ENCODE measurements around the gene MVB12B.

Gene MVB12B

GRCh38 chr9:126450668-126451205, 124.1 kb downstream of the MVB12B start:
- FAIRE-seq (no peak), DNase-seq (ENCODE audit: low spot score) (no peak)

GRCh38 chr9:126451316-126451885, 124.8 kb downstream of the MVB12B start:
- no peak for DNase-seq (ENCODE audit: low spot score)
- no peak for FAIRE-seq

GRCh38 chr9:126452106-126452505, 125.5 kb downstream of the MVB12B start:
- no peak for DNase-seq (ENCODE audit: low spot score)
- no peak for FAIRE-seq

- no peak for DNase-seq (ENCODE audit: low spot score)
- FAIRE-seq = no peak
These were observed 126.7 kb downstream of the MVB12B start for GRCh38 chr9:126453156-126453963.

GRCh38 chr9:126454215-126454614, 127.6 kb downstream of the MVB12B start:
- DNase-seq (ENCODE audit: low spot score) (no peak), FAIRE-seq (no peak)

- no peak for FAIRE-seq
These were observed 128.2 kb downstream of the MVB12B start for GRCh38 chr9:126454795-126455194.

GRCh38 chr9:126456441-126457174, 130.0 kb downstream of the MVB12B start:
- DNase-seq (ENCODE audit: low spot score) (no peak), FAIRE-seq (no peak)

More at GRCh38 chr9:126454795-126455194, 128.2 kb downstream of the MVB12B start:
- no peak for DNase-seq (ENCODE audit: low spot score)

- DNase-seq (ENCODE audit: low spot score) = no peak
- no peak for FAIRE-seq
These were observed 130.5 kb downstream of the MVB12B start for GRCh38 chr9:126457175-126457547.

GRCh38 chr9:126457890-126458289, 131.3 kb downstream of the MVB12B start:
- no peak for DNase-seq (ENCODE audit: low spot score)

GRCh38 chr9:126459126-126459525, 132.5 kb downstream of the MVB12B start:
- no peak for FAIRE-seq
- DNase-seq (ENCODE audit: low spot score) = no peak

More at GRCh38 chr9:126457890-126458289, 131.3 kb downstream of the MVB12B start:
- no peak for FAIRE-seq

GRCh38 chr9:126459546-126459945, 132.9 kb downstream of the MVB12B start:
- DNase-seq (ENCODE audit: low spot score) = no peak
- no peak for FAIRE-seq

- FAIRE-seq (no peak), DNase-seq (ENCODE audit: low spot score) (no peak)
These were observed 133.6 kb downstream of the MVB12B start for GRCh38 chr9:126459965-126460843.

GRCh38 chr9:126461029-126461428, 134.4 kb downstream of the MVB12B start:
- DNase-seq (ENCODE audit: low spot score) (no peak), FAIRE-seq (no peak)

GRCh38 chr9:126461608-126462007, 135.0 kb downstream of the MVB12B start:
- DNase-seq (ENCODE audit: low spot score) (no peak), FAIRE-seq (no peak)

GRCh38 chr9:126462617-126463016, 136.0 kb downstream of the MVB12B start:
- no peak for DNase-seq (ENCODE audit: low spot score)
- FAIRE-seq = no peak

- FAIRE-seq = no peak
- DNase-seq (ENCODE audit: low spot score) = no peak
These were observed 136.8 kb downstream of the MVB12B start for GRCh38 chr9:126463426-126463825.

GRCh38 chr9:126464694-126465441, 138.2 kb downstream of the MVB12B start:
- FAIRE-seq (no peak), DNase-seq (ENCODE audit: low spot score) (no peak)

- FAIRE-seq = no peak
These were observed 139.3 kb downstream of the MVB12B start for GRCh38 chr9:126465977-126466376.

GRCh38 chr9:126468141-126468825, 141.7 kb downstream of the MVB12B start:
- FAIRE-seq (no peak), DNase-seq (ENCODE audit: low spot score) (no peak)

More at GRCh38 chr9:126465977-126466376, 139.3 kb downstream of the MVB12B start:
- no peak for DNase-seq (ENCODE audit: low spot score)

All from RCC 7860 (cell line).